H9 (cell line): Measurements from ENCODE around the gene UPF1. TPM values are rescaled to one million over a fixed set of nuclear protein-coding genes. Genes with fewer than 3 reads are reported as not detected.
A peak's percentile ranks its signal among the peaks of the same experiment; 100 is the strongest.

Source experiments
- DNase-seq: peaks from one replicate; pipeline ENCODE4 v3.0.0-alpha.2; 2017
- H2AFZ ChIP-seq: one replicate; pipeline ENCODE4 v1.6.1; 2013; ENCODE audit warnings: mild to moderate bottlenecking, low read length, control low read depth, moderate library complexity
- H2AK5ac ChIP-seq: 2 replicates; pipeline ENCODE4 v1.6.1; 2013; ENCODE audit warnings: low read length, control low read depth, mixed read lengths; ENCODE audit not compliant: insufficient read length
- H2BK120ac ChIP-seq: one replicate; pipeline ENCODE4 v1.6.1; 2013; ENCODE audit warnings: low read depth, mild to moderate bottlenecking, low read length, control low read depth, inconsistent platforms; ENCODE audit not compliant: poor library complexity, severe bottlenecking
- H2BK12ac ChIP-seq: 2 replicates; pipeline ENCODE4 v1.6.1; 2013; ENCODE audit warnings: low read length, control low read depth, mixed read lengths, low read depth; ENCODE audit not compliant: insufficient read length
- H2BK15ac ChIP-seq: 2 replicates; pipeline ENCODE4 v1.6.1; 2013; ENCODE audit warnings: low read depth, low read length, control low read depth
- H2BK20ac ChIP-seq: one replicate; pipeline ENCODE4 v1.6.1; 2013; ENCODE audit warnings: low read depth, mild to moderate bottlenecking, low read length, control low read depth, inconsistent platforms; ENCODE audit not compliant: poor library complexity, severe bottlenecking
- H2BK5ac ChIP-seq: 2 replicates; pipeline ENCODE4 v1.6.1; 2013; ENCODE audit warnings: low read length, control low read depth, mixed read lengths; ENCODE audit not compliant: insufficient read length
- H3K14ac ChIP-seq: 2 replicates; pipeline ENCODE4 v1.6.1; 2013; ENCODE audit warnings: low read length, control low read depth; ENCODE audit not compliant: insufficient read depth
- H3K18ac ChIP-seq: 2 replicates; pipeline ENCODE4 v1.6.1; 2013; ENCODE audit warnings: low read depth, mild to moderate bottlenecking, mixed read lengths, low read length, control low read depth; ENCODE audit not compliant: insufficient read length
- H3K23ac ChIP-seq: 2 replicates; pipeline ENCODE4 v1.6.1; 2013; ENCODE audit warnings: low read length, control low read depth, mixed read lengths, low read depth; ENCODE audit not compliant: insufficient read length
- H3K23me2 ChIP-seq: 2 replicates; pipeline ENCODE4 v1.6.1; 2013; ENCODE audit warnings: low read depth, mild to moderate bottlenecking, mixed read lengths, low read length, control low read depth; ENCODE audit not compliant: insufficient read length, poor library complexity, severe bottlenecking
- H3K27ac ChIP-seq: 2 replicates; pipeline ENCODE4 v1.5.1; 2013; ENCODE audit warnings: low read length, control low read depth, mixed read lengths, low read depth; ENCODE audit not compliant: insufficient read length
- H3K27me3 ChIP-seq: 2 replicates; pipeline ENCODE4 v1.6.1; 2013; ENCODE audit warnings: low read length, control low read depth, inconsistent platforms; ENCODE audit not compliant: insufficient read depth
- H3K4ac ChIP-seq: 2 replicates; pipeline ENCODE4 v1.6.1; 2013; ENCODE audit warnings: low read depth, mild to moderate bottlenecking, control low read depth, inconsistent platforms, low read length, moderate library complexity
- H3K4me1 ChIP-seq: 2 replicates; pipeline ENCODE4 v1.6.1; 2013; ENCODE audit warnings: low read length, control low read depth, inconsistent platforms; ENCODE audit not compliant: insufficient read depth
- H3K4me2 ChIP-seq: 2 replicates; pipeline ENCODE4 v1.6.1; 2013; ENCODE audit warnings: low read length, control low read depth, mixed read lengths; ENCODE audit not compliant: insufficient read length, insufficient read depth
- H3K56ac ChIP-seq: 2 replicates; pipeline ENCODE4 v1.6.1; 2013; ENCODE audit warnings: low read depth, mild to moderate bottlenecking, mixed read lengths, low read length, control low read depth; ENCODE audit not compliant: insufficient read length
- H3K79me1 ChIP-seq: 2 replicates; pipeline ENCODE4 v1.6.1; 2013; ENCODE audit warnings: low read depth, mild to moderate bottlenecking, moderate library complexity, low read length, control low read depth, inconsistent platforms; ENCODE audit not compliant: insufficient read depth, poor library complexity, severe bottlenecking
- H3K79me2 ChIP-seq: 2 replicates; pipeline ENCODE4 v1.6.1; 2013; ENCODE audit warnings: low read length, control low read depth, inconsistent platforms; ENCODE audit not compliant: insufficient read depth
- H3K9ac ChIP-seq: 2 replicates; pipeline ENCODE4 v1.6.1; 2013; ENCODE audit warnings: low read length, control low read depth, mixed read lengths; ENCODE audit not compliant: insufficient read length; ENCODE audit errors: extremely low read depth
- H3K9me3 ChIP-seq: one replicate; pipeline ENCODE4 v1.6.1; 2013; ENCODE audit warnings: low read depth, low read length, inconsistent platforms; ENCODE audit not compliant: control insufficient read depth
- H3T11ph ChIP-seq: one replicate; pipeline ENCODE4 v1.6.1; 2013; ENCODE audit warnings: mild to moderate bottlenecking, low read length, control low read depth, inconsistent platforms
- H4K20me1 ChIP-seq: one replicate; pipeline ENCODE4 v1.6.1; 2013; ENCODE audit not compliant: control insufficient read depth, insufficient read length, insufficient read depth
- H4K5ac ChIP-seq: 2 replicates; pipeline ENCODE4 v1.6.1; 2013; ENCODE audit warnings: low read depth, mild to moderate bottlenecking, mixed read lengths, low read length, control low read depth; ENCODE audit not compliant: insufficient read length
- H4K8ac ChIP-seq: replicated peaks from 2 replicates; pipeline ENCODE4 v1.6.1; 2013; ENCODE audit warnings: low read length, control low read depth, mixed read lengths, low read depth; ENCODE audit not compliant: insufficient read length
- H4K91ac ChIP-seq: 2 replicates; pipeline ENCODE4 v1.6.1; 2013; ENCODE audit warnings: low read depth, mild to moderate bottlenecking, moderate library complexity, mixed read lengths, low read length, control low read depth; ENCODE audit not compliant: insufficient read length
- H3K27ac Mint-ChIP-seq, 3 experiments: 2 replicates in 2 of 3; 3 replicates in 1 of 3; pipeline ENCODE4 v1.8.0; 2020 to 2021; ENCODE audit warnings: mixed read lengths in 3 of 3, mild to moderate bottlenecking in 1 of 3, moderate library complexity in 1 of 3
- H3K27me3 Mint-ChIP-seq: 2 replicates; pipeline ENCODE4 v1.8.0; 2021; ENCODE audit warnings: low read depth, mild to moderate bottlenecking, moderate library complexity, mixed read lengths
- H3K36me3 Mint-ChIP-seq, 3 experiments: 2 replicates in 2 of 3; 3 replicates in 1 of 3; pipeline ENCODE4 v1.8.0; 2020 to 2021; ENCODE audit warnings: low read depth in 3 of 3, mixed read lengths in 3 of 3; ENCODE audit not compliant: insufficient read depth in 1 of 3
- H3K4me1 Mint-ChIP-seq, 2 experiments: 2 replicates each; pipeline ENCODE4 v1.8.0; 2020; ENCODE audit warnings: mixed read lengths in 2 of 2
- H3K4me3 Mint-ChIP-seq, 2 experiments: 2 replicates in 1 of 2; 3 replicates in 1 of 2; pipeline ENCODE4 v1.8.0; 2020 to 2021; ENCODE audit warnings: mild to moderate bottlenecking in 2 of 2, mixed read lengths in 2 of 2, moderate library complexity in 1 of 2
- H3K9me3 Mint-ChIP-seq, 2 experiments: 2 replicates in 1 of 2; 3 replicates in 1 of 2; pipeline ENCODE4 v1.8.0; 2020; ENCODE audit warnings: mild to moderate bottlenecking in 2 of 2, mixed read lengths in 2 of 2, moderate library complexity in 1 of 2
- WGBS: extraction: QIAGEN DNeasy Blood & Tissue Kit; methylation state at CpG from one replicate; pipeline ENCODE4 v1.1.7; 2013; ENCODE audit warnings: missing lambda C conversion rate, low lambda C conversion rate, mixed read lengths; ENCODE audit not compliant: insufficient read length; ENCODE audit errors: extremely low coverage; 5-methylcytosine and 5-hydroxymethylcytosine counted together
- total RNA-seq: library from RNA; stranded (reverse); gene quantifications from 2 replicates; pipeline ENCODE4 v1.2.1, GENCODE V29; 2021
- TF ChIP-seq, protein P1 (sequence below): fragments of 200-600 bp; sonication (generic); conservative IDR thresholded peaks from 3 replicates; pipeline ENCODE4 v1.8.0; 2021; ENCODE audit warnings: antibody characterized with exemption, mild to moderate bottlenecking

Gene UPF1
- total RNA-seq, 1 experiment from 2014 or later, result 85.4 TPM

DNA sequence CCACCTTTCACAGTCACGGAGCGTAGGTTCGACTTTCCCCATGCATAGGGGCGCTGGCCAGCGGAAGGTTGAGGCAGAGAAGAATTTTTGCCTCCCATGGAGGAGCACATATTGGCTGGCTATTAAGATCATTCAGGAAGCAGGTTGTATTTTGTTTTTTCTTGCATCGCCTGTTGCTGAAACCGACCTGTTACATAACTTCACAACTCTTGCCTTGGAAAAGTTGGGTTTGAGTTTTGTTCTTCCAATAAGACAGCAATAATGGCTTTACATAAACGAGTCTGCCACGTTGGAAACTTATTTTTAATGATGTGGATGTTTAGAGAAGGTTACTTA is 1.4 kb downstream of the UPF1 start:
- Histone ChIP-seq H4K5ac (no peak overlapping the region), H3K4ac (no peak overlapping the region), H3K14ac (no peak overlapping the region), H2BK120ac (no peak overlapping the region), H3K56ac (no peak overlapping the region), H3K4me1 (no peaks in the 10 kb centered on the region), H4K91ac (no peak overlapping the region), H2BK20ac (no peak overlapping the region), H3K27me3 (no peaks in the 10 kb centered on the region; the same call in 1 of the 2 replicates), H2AFZ (no peak overlapping the region), H2BK15ac (no peak overlapping the region), H4K8ac (no peak overlapping the region), H3K79me1 (peaks cover 3% of the 10 kb centered on the region), H3K9ac (peak overlapping the region; percentile 67), H4K20me1 (no peaks in the 10 kb centered on the region), H3K4me2 (peak overlapping the region; percentile 90), H3K9me3 (no peaks in the 10 kb centered on the region), H2BK12ac (no peak overlapping the region), H3K79me2 (peaks cover 39% of the 10 kb centered on the region; the same call in 1 of the 2 replicates), H3T11ph (no peak overlapping the region), H3K18ac (no peak overlapping the region), H3K23ac (no peak overlapping the region), H2BK5ac (no peak overlapping the region), H3K27ac (no peak overlapping the region), H2AK5ac (no peak overlapping the region), H3K23me2 (peaks cover 8% of the 10 kb centered on the region)
- H3K9me3 Mint-ChIP-seq, result no peaks in the 10 kb centered on the region
- peaks cover 18% of the 10 kb centered on the region for H3K27me3 Mint-ChIP-seq
- peaks cover 27 to 29% of the 10 kb centered on the region in 2 experiments for H3K4me1 Mint-ChIP-seq
- no CpG with 5 or more reads among the region's 9 CpGs for WGBS
- H3K27ac Mint-ChIP-seq, result peak overlapping the region in 1 of 3 experiments; percentile 76; a peak in 3 of 7 replicates
- H3K36me3 Mint-ChIP-seq, result peaks cover 24 to 39% (median 27%) of the 10 kb centered on the region in 3 experiments
- peak overlapping the region; percentile 92 to 98 for H3K4me3 Mint-ChIP-seq
- TF ChIP-seq, protein P1, sequence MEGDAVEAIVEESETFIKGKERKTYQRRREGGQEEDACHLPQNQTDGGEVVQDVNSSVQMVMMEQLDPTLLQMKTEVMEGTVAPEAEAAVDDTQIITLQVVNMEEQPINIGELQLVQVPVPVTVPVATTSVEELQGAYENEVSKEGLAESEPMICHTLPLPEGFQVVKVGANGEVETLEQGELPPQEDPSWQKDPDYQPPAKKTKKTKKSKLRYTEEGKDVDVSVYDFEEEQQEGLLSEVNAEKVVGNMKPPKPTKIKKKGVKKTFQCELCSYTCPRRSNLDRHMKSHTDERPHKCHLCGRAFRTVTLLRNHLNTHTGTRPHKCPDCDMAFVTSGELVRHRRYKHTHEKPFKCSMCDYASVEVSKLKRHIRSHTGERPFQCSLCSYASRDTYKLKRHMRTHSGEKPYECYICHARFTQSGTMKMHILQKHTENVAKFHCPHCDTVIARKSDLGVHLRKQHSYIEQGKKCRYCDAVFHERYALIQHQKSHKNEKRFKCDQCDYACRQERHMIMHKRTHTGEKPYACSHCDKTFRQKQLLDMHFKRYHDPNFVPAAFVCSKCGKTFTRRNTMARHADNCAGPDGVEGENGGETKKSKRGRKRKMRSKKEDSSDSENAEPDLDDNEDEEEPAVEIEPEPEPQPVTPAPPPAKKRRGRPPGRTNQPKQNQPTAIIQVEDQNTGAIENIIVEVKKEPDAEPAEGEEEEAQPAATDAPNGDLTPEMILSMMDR, result no peak
- no peak for DNase-seq
